GM13976 (cell line): ENCODE results near the gene ENO1.

ENCODE experiments used
- DNase-seq: peaks from one replicate; pipeline ENCODE4 v3.0.0; 2012; ENCODE audit warnings: low spot score
- in situ Hi-C: fragments of 300-500 bp; cut with MboI; formaldehyde crosslinking; loops from one replicate; pipeline ENCODE4 v1.12.0; 2022; ENCODE audit warnings: low sequenced_read_pairs, mixed read lengths, inconsistent platforms; ENCODE audit not compliant: unreplicated experiment
- TF ChIP-seq, protein P1 (sequence below): IDR thresholded peaks from 2 replicates; pipeline ENCODE4 v1.5.1; 2012; ENCODE audit warnings: borderline replicate concordance, mild to moderate bottlenecking; ENCODE audit not compliant: insufficient read depth; ENCODE audit errors: extremely low read depth, missing control alignments, control extremely low read depth

ENO1 gene

DNA sequence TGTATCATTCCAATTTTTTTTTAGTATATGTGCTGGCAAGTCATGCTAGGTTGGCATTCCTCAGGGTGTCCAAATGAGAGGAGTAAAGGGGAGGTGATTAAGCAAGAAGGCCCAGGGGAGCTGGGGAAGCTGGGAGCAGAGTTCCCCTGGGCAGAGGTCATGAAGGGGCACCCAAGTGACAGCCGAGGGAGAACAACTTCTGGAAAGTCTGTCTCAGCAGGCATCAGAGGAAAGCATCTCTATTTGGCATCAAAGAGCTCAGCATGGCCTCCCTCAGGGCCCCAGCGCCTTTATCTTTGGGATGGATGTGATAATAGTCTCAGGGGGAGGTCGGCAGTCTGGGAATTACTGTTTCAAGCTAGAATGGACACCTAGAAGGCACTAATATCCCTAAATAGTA lies 5.0 kb upstream of the ENO1 start:
- TF ChIP-seq, protein P1, sequence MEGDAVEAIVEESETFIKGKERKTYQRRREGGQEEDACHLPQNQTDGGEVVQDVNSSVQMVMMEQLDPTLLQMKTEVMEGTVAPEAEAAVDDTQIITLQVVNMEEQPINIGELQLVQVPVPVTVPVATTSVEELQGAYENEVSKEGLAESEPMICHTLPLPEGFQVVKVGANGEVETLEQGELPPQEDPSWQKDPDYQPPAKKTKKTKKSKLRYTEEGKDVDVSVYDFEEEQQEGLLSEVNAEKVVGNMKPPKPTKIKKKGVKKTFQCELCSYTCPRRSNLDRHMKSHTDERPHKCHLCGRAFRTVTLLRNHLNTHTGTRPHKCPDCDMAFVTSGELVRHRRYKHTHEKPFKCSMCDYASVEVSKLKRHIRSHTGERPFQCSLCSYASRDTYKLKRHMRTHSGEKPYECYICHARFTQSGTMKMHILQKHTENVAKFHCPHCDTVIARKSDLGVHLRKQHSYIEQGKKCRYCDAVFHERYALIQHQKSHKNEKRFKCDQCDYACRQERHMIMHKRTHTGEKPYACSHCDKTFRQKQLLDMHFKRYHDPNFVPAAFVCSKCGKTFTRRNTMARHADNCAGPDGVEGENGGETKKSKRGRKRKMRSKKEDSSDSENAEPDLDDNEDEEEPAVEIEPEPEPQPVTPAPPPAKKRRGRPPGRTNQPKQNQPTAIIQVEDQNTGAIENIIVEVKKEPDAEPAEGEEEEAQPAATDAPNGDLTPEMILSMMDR = no peak
- in situ Hi-C loops = no loop called here
- DNase-seq = no peak

DNA sequence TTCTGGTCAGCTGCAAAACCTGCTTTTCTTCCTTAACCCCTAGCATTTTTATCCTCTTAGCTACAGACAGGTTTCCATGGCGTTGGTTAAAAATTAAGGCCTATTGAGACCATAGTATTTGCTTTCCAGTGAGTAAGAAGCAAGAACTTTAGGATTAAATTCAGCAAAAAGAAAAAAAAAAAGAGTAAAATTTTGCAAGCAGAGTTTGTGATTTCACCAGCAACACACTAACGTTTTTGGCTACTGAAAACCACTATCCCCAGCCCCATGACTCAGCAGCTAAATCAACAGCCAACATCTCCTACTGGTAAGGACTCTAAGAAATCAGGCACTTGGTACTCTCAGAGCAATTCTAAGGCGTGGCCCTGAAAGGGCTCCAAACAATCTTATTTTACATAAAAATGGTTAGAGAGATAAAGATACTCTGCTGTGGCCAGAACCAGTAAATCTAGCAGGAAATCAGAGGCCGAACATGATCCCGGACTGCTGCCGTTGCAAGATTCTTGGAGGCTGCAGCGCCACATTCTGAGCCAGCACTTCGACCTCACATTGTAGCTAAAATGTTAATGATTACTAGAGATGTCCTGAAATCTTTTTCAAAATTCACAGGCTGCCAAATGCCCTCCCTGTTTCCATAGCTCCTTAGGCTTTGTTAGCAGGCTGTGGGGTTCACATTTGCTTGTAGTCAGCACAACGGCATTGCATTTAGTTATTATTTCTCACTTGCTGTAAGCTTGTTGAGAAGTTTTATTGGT lies 1.6 kb upstream of the ENO1 start:
- in situ Hi-C loops = no loop called here
- TF ChIP-seq, protein P1 = no peak
- peak; percentile 65 for DNase-seq

DNA sequence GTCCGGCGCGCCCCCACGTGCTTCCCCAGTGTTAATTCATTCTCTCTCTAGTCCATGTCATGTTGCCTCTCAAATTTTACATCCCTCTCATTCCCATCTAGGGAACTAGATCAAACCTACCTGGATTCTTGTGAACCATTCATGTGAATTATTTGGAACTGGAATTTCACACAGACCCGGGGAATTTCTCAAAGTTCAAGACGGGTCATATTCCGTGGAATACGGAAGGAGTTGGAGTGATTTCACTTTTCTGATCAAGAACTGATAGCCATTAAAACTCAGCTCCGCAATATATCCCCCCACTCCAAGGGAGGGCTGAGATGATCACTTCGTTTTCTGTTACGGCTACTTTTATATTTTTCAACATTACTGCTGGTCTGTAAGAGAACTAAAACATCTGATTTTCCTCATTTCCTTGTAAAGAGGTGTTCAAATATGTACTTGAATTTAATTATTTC lies 1.0 kb upstream of the ENO1 start:
- no peak for DNase-seq
- in situ Hi-C loops = no loop called here
- TF ChIP-seq, protein P1 = no peak

DNA sequence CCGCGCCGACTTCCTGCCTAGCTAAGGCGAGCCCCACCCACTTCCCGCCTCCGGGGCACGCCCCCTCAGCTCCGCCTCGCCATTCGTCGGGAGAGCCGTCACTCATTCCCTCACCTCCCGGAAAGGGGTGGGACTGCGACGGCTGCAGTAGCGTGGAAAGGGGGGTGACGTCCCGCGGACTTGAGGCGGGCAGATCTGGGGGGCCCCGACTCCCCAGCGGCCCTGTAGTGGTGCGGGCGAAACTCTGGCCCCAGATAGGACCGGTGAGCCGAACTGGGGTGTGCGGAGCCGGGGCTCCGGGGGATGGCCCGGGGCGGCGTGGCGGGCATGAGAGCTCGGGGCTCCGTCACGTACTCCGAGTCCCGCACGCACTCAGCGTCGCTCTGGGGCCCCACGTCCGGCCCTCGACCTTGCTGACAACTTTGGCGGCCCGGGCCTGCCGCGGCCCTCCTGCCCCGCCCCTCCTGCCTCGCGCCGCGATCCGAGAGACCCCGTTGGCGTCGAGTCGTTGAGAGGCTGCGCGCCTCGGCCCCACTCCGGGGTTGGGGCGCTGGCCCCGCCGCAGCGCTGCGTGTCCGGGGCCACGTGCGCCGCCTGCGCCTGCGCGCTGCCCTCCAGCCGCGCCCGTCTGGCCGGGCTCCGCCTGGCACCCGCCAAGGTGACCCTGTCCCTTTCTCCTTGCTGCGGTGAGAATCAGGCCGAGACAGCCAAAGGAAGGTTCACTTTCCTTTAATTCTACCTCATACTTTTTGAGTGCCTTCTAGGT lies 395 bp upstream of the ENO1 start:
- TF ChIP-seq, protein P1 = no peak
- in situ Hi-C loops = no loop called here
- peak; percentile 98 for DNase-seq

DNA sequence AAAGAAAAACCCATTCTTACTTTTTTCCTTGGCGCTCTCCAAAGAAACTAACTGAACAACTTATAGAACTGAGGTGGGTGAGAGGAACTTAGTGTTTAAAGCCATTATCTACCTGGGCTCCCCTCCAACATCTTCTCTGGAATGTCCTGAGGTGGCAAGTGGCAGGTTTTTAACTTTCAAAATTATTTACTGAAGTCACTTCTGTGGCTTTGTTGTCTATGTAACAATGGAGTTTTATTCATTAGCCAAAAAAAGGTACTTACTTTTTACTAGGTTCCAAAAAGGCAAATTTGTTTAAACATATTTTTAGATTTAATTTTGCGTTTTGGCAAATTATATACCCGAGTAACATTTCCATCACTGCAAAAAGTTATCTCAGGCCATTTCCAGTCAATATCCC lies 2.4 kb downstream of the ENO1 start:
- TF ChIP-seq, protein P1 = no peak
- in situ Hi-C loops = no loop called here
- DNase-seq = no peak

DNA sequence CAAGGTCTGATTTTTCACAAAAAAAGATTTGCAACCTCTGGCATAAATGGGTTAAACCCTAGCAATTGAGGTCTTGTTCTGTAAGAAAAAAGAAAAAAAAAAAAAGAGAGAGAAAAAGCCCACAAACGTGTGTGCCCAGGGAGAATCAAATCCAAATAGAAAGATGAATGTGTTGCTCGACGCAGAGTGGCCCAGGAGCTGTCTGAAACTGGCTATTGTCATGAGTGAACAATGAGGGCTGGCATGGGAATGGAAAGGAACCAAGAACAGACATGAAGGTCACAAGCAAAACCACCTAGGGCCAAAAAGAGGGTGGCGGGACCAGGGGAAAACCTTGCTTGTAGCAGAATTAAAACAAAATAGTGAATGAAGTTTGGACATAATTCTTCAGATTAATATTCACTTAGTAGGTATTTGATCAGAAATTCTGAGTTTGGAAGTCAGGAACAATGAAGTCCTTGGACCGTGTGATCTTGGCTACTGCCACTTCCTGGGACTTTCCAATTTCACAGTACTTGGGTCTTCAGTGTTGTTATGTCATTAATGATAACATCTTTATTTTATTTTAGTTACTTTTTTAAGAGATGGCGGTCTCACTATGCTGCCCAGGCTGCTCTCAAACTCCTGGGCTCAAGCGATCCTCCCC lies 3.1 kb downstream of the ENO1 start:
- in situ Hi-C loops = no loop called here
- TF ChIP-seq, protein P1 = no peak
- DNase-seq = no peak
